ENCODE measurements around the gene PASD1.

PASD1 gene

GRCh38 chrX:151724563-151725337 lies 161.3 kb downstream of the PASD1 start:
- DNase-seq (ENCODE audit: low read depth), result no peak
- H3K4me3 ChIP-seq (ENCODE audit: low read depth, low read length), result no peak overlapping the region

GRCh38 chrX:151725338-151725614 lies 161.8 kb downstream of the PASD1 start:
- no peak for DNase-seq (ENCODE audit: low read depth)
- no peak overlapping the region for H3K4me3 ChIP-seq (ENCODE audit: low read depth, low read length)
